NCI-H510A treated with DMSO at 0.1 percent for 48 hours (cell line): ENCODE measurements around the gene AIFM2.
A peak's percentile ranks its signal among the peaks of the same experiment; 100 is the strongest.
"Not testable (repeated sequence)": the region's sequence is repeated elsewhere in the genome, so short reads cannot be mapped to it uniquely, and the experiment has no call there.

Experiments used
- DNase-seq: peaks from one replicate; lab custom pipeline; 2025; lab: John Stamatoyannopoulos, UW

Gene AIFM2

DNA sequence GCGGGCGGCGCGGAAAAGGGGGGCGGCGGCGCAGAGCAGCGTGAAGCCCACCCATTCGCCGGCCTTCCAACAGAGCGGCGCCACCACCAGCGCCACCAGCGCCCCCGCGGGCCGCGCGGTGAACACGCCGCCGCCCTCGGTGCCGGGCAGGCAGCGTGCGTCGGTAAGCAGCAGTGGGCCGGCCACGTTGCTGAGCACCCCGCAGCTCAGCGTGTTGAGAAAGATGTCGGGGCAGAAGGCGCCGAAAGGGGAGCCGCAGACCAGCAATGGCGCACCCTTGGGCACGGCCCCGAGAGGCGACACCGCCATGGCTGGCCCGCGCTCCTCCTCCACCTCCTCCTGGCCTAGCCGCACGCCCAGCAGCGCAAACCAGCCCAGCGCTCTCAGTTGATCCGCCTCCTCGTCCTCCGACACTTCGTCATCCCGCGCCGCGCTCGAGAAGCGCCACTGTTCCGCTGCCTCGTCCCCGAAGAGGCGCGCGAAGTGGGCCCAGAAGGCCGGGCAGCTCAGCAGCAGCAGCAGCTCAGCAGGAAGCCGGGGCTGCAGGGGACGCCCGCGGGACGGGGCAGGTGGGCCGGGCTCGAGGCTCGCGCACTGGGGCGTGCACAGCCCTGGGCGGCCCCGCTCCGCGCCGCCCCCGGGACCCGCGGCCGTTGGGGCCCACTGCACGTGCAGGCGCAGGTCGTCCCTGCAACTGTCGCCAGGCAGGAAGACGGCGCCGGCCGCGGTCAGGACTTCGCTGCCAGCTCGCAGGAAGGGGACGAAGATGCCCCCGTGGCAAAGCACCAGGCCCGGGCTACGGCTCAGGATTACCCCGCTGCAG lies 13.3 kb upstream of the AIFM2 start:
- peak; percentile 22 for DNase-seq

DNA sequence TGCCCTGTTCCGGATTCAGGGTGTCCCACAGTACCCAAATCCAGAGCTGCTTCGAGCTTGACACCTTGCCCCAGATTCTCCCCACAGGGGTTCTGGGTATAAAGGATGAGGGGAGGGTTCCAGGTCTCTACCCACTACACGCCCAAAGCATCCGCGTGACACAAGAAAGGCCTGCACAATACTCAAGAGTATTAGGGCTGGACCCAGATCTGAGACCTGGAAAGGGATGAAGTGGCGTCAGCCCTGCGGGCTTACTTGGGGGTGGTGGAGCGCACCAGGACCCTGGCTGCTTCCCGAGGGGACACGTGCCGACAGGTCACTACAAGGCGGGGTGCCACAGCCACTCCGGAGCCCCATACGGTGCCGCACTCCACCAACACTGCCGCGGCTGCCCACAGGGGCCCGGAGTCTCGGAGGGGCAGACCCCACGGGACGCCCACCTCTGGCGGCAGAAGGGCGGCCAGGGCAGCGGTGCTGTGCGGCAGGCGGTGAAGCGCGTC lies 12.6 kb upstream of the AIFM2 start:
- no peak for DNase-seq

DNA sequence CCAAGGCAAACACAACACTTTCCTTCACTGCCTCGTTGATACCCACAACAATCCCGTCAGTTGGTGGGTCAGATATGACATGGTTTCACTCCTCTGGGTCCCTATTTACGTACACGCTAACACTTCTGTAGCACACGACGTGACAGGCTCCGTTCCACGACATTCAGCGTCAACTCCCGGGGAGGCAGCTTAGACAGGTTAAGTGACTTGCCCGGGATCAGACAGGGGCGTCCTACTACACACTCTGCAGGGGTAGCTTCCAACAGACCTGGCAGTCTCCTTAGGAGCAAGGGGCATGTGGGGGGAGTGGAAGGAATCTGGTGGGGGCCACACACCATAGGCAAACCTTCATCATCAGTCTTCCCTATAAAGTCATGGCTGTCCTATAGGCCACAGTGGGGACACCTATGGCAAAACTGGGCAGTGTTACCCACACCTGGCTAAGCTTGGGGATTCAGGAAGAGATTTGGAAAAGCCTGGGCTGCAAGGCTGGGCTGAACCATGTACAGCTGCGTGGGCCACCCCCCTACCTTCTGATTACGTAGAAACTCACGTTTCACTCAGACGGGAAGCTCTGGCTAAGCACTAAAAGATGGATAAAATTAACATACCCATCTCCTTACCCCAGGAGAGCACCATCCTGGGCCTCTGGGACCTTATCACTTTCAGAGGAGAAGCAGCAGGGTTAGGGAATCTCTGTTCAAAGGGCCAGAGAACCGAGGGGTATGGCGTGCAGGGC lies 11.9 kb upstream of the AIFM2 start:
- DNase-seq = no peak

DNA sequence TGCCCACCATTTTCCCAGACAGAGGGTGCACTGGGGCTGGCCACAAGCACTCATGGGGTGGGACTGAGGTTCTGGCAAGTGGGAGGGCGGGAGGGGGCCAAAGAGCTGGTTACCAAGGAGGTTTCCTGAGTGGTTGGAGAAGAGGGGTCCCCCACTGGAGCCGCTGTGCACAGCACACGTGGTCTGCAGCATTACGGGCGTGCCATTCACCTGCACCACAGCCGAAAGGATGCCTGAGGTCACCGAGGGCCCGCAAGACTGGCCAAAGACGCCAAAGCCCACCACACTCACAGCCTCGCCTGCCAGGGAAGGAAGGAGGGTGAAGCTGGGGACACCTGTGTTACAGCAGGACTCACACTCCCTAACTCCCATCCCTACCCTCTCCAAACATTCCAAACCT lies 9.9 kb upstream of the AIFM2 start:
- no peak for DNase-seq

DNA sequence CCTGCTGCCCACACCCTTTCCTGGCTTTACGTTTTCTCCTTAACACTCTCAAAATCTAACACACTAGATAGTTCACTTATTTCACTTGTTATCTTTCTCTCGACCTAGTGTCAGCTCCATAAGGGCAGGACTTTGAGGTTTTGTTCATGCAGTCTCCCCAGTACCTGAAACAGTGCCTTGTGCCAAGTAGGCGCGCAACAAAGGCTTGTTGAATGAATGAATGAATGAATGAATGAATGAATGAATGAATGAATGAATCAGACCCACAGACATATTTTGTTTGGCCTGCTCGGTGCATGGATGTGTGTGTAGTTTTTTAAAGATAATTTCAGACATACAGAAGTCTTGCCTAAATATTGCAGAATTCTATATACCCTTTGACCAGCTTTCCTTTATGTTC lies 7.7 kb upstream of the AIFM2 start:
- no peak for DNase-seq

DNA sequence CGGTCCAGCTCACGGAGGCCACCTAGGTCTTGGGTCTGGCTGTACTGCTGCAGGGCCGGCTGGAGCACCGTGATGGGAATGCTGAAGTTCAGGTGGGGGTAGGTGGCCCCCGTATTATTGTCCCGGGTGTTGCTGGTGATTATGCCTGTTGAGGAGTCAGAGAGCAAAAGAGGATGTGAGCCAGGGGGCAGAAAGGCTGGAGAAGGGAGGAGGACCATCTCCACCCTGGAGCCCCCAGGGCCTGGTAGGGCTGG lies 7.3 kb upstream of the AIFM2 start:
- DNase-seq = no peak

DNA sequence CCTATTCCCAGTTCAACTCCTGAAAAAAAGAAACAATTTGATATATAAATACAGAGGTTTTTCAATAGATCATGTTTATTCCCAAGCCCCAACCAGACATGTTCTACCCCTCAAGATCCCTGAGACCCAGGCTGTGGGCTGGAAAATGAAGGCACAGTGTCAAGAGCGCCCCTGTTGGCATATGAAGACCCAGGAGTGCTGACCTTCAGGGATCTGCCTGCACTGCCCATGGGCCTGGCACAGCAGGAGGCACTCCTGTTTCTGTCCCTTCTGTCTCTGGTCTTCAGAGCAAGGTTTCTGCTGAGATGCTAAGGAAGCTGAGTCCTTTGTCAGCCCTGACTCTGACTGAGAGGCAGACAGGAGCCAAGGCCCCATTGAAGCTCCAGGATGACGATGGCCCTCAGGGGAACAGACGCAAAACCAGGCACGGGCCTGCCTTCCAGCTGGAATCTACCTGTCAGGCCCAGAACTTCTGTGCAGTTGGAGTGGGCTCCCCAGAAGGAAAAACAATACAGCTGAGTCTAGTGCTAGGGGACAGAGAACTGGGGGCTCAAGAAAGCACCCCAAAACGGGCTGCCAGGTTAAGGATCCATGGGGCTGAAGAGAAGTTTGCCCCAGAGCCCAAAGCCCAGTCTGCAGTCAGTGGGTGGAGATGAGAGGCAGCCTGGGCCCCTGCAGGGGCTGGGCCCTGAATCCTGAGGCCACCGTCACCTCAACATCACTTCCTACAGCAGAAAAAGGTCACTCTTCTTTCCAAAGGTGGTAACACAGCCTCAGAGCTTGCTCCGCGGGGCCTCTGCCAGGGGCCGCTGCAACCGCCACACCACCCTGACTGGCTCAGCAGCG lies 6.7 kb upstream of the AIFM2 start:
- no peak for DNase-seq

DNA sequence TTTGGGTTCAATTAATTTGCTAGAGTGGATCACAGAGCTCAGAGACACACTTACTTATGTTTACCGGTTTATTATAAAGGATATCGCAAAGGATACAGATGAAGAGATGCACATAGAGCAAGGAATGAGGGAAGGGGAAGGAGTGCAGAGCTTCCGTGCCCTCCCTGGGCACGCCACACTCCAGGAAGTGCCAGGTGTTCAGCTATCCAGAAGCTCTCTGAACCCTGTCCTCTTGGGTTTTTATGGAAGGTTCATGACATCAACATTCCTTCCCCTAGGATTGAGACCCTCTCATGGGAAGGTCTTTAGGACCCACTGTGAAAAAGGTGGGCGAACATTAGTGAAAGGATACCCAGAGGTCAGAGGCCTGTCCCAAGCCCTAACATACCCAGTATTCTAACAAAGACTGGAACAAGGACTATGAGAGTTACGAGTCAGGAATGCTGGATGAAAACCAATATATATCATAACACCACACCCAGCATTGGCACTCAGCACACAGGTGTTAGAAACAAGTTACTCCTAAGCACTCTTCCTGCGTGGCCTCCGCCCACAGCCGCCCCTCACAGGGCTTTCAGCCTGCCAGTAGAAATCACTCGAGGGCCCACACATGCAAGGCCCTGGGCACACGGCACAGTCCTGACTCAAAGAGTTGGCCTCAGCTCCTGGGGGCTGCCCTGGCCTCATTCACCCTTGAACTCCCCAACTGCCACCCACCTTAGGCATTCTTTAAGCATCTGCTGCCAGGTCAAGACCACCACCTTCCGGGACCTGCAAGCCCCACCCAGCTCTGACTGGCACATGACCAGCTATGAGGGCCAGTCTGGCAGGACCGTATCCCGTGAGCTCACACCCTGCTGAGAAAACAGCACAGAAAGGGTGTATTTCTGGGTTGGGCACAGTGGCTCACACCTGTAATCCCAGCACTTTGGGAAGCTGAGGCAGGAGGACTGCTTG lies 5.6 kb upstream of the AIFM2 start:
- no peak for DNase-seq

DNA sequence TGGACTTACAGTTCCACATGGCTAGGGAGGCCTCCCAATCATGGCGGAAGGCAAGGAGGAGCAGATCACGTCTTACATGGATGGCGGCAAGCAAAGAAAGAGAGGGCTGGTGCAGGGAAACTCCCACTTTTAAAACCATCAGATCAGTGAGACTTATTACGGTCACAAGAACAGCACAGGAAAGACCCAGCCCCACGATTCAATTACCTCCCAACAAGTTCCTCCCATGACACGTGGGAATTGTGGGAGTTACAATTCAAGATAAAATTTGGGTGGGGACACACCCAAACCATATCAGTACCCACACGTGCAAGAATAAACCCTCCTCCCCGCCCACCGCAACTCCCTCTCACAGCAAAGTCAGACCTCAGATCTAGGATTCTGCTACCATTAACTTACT lies 4.5 kb upstream of the AIFM2 start:
- DNase-seq = no peak

DNA sequence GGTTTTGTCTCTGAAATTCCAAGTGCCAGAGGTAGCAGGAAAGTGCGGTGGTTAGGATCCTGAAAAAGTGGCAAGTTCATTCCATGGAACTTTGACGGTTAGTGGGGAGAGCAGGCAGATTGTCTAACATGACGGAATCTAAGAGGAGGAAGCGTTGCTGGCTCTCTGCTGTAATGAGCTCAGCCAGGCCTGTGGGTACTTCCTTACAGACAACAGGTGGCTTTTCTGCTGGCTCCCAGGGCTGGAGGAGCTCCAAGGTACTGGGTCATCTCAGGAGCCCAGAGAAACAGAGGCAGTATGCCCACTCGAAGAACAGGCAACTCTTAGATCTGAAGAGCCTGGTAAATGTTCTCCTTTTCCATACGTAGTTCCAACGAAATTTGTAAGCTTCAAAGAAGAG lies 3.1 kb upstream of the AIFM2 start:
- no peak for DNase-seq

DNA sequence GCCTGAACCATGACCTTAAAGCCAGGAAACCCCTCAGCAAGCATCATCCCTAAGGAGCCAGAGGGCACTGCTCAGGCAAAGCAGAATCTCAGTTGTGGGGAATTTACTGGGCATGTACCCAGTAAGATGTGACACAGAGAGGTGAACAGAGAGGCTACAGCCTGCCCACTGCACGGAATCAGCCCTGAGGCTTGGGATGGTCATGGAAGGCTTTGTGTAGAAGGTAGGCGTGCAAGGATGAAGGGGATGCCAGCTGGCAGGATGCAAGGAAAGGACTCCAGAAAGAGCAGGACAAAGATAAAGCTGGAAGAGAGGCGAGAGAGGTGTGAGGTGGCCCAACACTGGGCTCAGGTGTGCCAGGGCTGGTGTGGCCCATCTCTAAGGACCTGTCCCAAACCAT lies 2.4 kb upstream of the AIFM2 start:
- no peak for DNase-seq

DNA sequence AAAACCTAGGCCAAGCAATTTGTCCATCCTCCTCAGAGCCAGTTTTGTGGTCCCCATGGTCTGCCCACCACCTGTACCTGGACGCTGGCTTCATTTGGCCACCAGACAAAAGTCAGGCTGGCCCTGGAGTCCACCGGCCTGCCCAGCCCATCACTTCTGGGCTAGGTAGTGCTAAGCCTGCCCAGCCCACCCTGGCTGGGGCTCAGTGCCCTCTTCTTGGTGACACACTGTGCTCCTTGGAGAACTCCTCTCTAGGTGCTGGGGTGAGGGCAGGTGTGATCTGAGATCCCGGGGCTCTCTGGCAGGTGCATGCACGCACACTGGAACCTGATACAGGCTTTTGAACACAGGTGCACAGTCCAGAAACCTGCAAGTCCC lies 1.1 kb downstream of the AIFM2 start:
- peak; percentile 66 for DNase-seq

DNA sequence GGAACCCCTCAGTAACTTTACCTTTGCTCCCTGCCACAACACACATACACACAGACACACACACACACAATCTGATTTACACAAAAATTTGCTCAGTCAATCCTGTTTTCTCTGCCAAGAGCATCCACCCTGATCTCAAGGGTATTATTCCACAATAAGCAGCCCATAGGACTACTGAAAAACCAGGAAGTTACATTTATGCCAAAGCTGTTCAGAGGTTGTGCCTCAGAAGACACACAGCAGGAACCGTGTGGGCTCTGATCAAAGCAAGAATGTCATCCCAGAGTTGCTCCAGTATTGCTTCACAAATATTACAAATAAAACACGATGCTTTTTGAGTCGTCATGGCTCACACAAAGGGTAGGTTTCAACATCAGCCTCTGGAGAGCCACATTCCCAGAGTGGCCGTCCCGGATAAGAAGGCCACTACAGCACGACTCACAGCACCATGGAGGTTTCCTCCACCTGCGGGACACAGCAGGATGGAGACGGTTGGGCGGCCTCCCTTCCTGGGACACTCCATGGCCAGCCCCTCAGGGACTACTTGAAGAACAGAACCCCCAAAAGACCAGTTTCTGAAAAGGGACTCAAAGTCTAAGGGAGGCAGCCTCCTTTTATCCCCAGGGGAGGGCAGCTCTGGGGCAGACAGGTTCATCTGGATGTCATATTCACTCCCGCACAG lies 1.6 kb downstream of the AIFM2 start:
- DNase-seq = no peak

DNA sequence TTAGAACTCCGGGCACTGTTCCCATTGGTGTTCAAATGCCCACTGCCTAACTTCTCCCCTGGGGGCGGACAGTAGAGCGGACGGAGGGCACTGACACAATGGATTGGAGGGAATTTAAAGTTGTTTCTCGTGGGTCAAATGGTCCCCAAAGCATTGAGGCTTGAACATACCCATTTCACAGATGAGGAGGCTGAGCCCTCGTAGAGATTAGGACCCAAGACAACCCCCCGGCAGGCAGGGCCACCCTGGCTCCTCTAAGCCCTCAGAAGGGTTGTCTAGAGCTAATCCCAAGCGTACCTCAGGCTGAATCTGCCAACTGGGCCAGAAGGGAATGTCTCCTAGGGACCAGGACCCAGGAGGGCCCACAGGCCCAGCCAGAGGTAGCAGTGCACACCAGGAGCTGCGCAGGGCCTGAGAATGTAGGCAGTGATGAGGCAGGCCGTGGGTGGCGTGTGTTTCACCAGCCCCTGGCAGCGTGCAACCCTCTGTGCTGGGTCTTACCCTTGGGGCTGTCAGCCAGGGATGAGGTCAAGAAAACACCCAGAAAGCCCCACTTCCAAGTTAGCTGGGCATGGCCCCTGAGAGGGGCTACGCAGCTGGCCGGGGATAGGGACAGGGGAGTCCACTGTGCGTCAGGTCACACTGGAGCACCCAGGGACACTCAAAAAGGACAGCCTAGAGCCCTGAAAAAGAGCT lies 5.8 kb downstream of the AIFM2 start:
- DNase-seq = no peak

DNA sequence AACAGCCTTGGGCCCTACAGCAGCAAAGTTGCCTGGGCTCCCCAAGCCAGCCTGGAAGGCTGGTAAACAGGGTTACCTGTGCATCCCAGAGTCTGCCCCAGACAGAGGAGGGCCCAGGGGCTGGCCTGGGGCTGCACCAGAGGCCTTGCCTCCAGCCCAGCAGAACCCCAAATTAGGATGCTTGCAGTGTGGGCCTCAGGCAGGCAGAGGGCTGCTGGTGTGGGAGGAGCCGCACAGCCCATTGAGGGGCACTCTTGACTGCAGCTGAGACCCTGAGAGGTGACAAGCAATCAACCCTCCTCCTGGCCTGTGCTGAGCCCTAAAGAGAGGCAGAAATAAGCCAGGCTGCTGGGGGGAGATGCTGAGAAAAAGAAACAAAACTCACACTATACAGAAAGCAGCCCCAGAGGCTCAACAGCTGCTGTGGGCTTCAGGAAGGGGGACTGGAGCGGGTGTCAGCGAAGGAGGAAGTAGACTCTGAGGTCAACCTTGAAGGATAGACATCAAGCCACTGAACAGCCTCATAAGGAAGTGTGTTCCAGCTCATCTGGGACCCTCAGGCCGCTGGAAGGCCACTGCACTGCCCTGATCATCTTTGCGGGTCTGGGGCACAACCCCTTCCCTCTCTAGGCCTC lies 6.6 kb downstream of the AIFM2 start:
- no peak for DNase-seq

DNA sequence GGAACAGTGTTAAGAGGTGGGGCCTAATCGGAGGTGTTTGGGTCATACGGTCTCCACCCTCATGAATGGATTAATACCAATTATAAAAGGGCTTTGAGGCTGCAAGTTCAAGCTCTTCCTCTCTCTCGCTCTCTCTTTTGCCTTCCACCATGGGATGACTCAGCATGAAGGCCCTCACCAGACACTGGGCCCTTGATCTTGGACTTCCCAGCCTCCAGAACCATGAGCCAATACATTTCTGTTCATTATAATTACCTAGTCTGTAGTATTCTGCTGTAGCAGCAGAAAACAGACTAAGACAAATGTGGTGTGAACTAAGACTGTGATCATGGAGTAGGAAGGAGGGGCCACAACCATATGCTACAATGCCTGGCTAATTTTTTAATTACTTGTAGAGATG lies 7.7 kb downstream of the AIFM2 start:
- no peak for DNase-seq

DNA sequence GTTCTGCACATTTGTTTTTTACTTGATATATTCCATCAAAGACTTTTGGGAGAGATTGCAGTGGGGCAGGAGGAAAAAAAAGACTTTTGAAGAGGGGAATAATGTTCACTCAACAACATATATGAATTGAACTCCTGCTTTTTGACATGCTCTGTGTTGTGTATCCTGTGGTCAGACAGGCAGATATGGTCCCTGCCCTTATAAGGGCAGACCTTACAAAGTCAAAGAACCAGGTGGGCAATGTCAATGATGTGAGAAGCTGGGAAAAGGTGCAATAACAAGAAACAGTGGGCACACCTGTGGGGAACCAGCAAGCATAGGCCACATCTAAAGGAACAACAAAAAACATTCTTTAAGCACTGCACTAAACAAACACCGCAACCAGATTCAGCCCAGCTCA lies 8.2 kb downstream of the AIFM2 start:
- DNase-seq = no peak

DNA sequence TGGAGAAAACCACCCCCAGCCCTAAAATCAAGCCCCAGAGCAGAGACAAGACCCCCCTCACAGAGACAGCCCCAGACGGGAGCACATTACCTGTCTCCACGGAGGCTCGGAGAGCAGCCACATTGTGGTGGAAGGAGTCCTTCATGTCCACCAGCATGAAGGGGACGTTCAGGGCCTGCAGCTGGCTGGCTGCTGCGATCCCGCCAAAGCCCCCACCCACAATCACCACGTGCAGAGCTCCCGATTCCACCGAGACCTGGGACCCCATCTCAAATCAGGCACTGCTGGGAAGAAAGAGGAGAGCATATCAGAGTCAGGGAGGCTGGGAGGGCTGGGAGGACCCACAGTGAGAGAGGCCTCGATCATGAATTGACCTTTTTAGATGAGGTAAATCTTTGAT lies 8.8 kb downstream of the AIFM2 start:
- DNase-seq = no peak

DNA sequence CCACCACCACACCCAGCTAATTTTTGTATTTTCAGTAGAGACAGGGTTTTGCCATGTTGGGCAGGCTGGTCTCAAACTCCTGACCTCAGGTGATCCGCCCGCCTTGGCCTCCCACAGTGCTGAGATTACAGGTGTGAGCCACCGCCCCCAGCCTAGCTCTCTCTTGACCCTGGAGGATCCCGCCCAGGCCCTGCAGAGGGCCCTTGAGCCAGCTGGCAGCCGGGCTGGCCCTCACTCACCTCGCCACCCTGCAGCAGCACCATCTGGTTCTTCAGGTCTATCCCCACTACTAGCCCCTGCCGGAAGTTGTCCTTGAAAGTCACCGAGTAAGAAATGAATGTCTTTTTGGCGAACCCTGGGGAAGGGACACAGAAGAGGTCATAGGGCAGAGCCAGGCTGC lies 9.5 kb downstream of the AIFM2 start:
- not testable (repeated sequence) for DNase-seq

DNA sequence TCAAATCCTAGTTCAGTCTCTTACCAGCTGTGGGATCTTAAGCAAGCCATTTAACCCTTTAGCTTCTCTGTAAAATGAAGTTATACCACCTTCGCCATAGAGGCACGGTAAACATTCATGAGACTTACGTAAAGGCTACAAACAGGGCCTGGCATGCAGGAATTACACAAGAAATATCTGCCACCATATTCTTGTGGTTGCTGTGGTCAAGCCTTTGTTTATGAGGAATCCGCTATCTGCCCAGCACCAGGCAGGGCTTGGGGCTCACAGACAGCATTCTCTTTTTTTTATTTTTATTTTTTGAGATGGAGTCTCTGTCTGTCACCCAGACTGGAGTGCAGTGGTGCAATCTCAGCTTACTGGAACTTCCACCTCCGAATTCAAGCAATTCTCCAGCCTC lies 9.9 kb downstream of the AIFM2 start:
- DNase-seq = no peak
